Measurements from ENCODE around the gene OR52I1.

Gene OR52I1, protein sequence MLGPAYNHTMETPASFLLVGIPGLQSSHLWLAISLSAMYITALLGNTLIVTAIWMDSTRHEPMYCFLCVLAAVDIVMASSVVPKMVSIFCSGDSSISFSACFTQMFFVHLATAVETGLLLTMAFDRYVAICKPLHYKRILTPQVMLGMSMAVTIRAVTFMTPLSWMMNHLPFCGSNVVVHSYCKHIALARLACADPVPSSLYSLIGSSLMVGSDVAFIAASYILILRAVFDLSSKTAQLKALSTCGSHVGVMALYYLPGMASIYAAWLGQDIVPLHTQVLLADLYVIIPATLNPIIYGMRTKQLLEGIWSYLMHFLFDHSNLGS

DNA sequence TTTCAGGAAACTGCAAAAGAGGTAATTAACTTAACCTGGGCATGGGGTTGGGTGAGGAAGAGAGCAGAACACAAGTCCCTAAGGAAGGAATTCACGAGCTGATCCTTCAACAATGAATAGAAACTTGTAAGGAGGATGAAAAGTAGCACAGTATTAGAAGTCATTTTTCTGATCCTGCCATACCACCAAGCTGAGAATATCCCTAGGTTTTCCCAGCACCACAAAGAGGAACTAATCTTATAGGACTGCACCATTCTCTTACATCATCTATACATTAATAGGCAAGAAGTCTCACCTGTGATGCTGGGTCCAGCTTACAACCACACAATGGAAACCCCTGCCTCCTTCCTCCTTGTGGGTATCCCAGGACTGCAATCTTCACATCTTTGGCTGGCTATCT lies at the start of gene OR52I1:
Gene OR52I1 (plus strand): TSS at position 301 of the 400 bp plus-strand sequence. CDS start 0 bp downstream, at position 301.
- Histone ChIP-seq H3K4me1 (ENCODE audit: control insufficient read depth, insufficient read depth, low read length) (no peaks in the 10 kb centered on the region), H3K4me3 (ENCODE audit: low read depth, low read length) (no peak within 1 kb of the TSS), H3K27me3 (ENCODE audit: control insufficient read depth, insufficient read depth, low read length) (no peaks in the 10 kb centered on the region), H3K9ac (ENCODE audit: low read depth, low read length) (no peak within 1 kb of the TSS), H3K9me3 (ENCODE audit: control insufficient read depth, insufficient read depth, low read length) (no peaks in the 10 kb centered on the region), H3K36me3 (ENCODE audit: control insufficient read depth, insufficient read depth, low read length) (no peaks in the 10 kb centered on the region)

DNA sequence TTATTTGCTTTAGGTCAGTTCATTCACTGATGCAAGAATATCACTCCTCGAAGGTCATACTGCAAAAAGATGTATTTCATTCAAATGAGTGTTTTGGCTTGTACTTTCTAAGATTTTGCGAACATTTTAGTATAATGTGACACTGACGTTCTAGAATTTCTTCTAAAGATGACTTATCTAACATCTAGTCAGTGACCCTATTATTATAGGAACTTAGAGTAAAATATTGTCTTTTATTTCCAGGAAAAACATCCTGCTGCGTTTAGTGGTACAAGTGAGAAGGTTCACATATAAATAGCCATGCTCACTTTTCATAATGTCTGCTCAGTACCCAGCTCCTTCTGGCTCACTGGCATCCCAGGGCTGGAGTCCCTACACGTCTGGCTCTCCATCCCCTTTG lies 48.9 kb upstream of the OR52I1 start, which contains the start of gene OR52M1:
Gene OR52M1 (plus strand): TSS at position 301 of the 400 bp plus-strand sequence. CDS start 0 bp downstream, at position 301.
- H3K4me3 ChIP-seq (ENCODE audit: low read depth, low read length), result no peak within 1 kb of the TSS
- H3K4me1 ChIP-seq (ENCODE audit: control insufficient read depth, insufficient read depth, low read length), result no peaks in the 10 kb centered on the region
- H3K36me3 ChIP-seq (ENCODE audit: control insufficient read depth, insufficient read depth, low read length), result no peaks in the 10 kb centered on the region
- H3K27me3 ChIP-seq (ENCODE audit: control insufficient read depth, insufficient read depth, low read length), result peaks cover 8% of the 10 kb centered on the region
- H3K9ac ChIP-seq (ENCODE audit: low read depth, low read length), result no peak within 1 kb of the TSS
- no peaks in the 10 kb centered on the region for H3K9me3 ChIP-seq (ENCODE audit: control insufficient read depth, insufficient read depth, low read length)

DNA sequence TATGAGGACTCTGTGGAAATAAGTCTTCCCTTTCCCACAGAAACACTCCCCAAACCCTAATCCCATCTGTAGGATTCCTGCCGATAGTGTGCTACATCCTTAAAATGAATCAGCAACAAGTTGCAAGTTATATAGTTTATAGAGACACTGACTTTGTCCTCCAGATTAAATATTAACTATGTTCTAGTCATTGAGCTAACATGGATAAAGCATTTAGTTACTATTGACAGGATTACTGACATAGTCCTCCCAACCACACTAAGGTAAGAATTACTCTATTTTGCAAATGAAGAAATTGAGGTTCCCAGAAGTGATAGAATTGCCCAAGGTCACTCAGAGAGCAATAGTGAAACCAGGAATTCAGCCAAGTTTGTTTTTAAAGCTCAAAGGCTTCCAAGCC lies 47.0 kb upstream of the OR52I1 start:
- H3K9me3 ChIP-seq (ENCODE audit: control insufficient read depth, insufficient read depth, low read length), result no peaks in the 10 kb centered on the region
- H3K4me1 ChIP-seq (ENCODE audit: control insufficient read depth, insufficient read depth, low read length), result no peaks in the 10 kb centered on the region
- H3K36me3 ChIP-seq (ENCODE audit: control insufficient read depth, insufficient read depth, low read length), result no peaks in the 10 kb centered on the region
- peaks cover 7% of the 10 kb centered on the region for H3K27me3 ChIP-seq (ENCODE audit: control insufficient read depth, insufficient read depth, low read length)
- H3K4me3 ChIP-seq (ENCODE audit: low read depth, low read length), result no peak overlapping the region
- H3K9ac ChIP-seq (ENCODE audit: low read depth, low read length), result no peak overlapping the region

DNA sequence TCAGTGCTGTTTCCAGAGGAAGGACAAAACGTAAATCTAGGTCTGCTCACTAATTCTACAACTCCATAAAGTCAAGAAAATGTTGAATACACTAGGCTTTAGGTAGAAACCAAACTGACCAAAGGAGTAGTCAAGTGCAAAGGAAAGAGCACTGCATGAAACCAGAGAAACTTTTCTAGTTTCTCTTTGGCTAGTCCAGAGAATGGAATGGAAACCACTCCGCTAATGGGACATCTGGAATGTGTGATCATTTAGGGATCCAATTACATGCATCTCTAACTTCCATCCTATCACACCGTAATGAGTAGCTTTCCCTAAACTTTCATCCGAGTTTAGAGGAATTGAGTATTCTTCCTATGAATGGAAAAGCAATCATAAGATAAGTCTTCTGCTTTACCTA lies 46.4 kb upstream of the OR52I1 start:
- no peaks in the 10 kb centered on the region for H3K36me3 ChIP-seq (ENCODE audit: control insufficient read depth, insufficient read depth, low read length)
- no peaks in the 10 kb centered on the region for H3K4me1 ChIP-seq (ENCODE audit: control insufficient read depth, insufficient read depth, low read length)
- H3K27me3 ChIP-seq (ENCODE audit: control insufficient read depth, insufficient read depth, low read length), result peaks cover 2% of the 10 kb centered on the region
- H3K4me3 ChIP-seq (ENCODE audit: low read depth, low read length), result no peak overlapping the region
- H3K9me3 ChIP-seq (ENCODE audit: control insufficient read depth, insufficient read depth, low read length), result no peaks in the 10 kb centered on the region
- no peak overlapping the region for H3K9ac ChIP-seq (ENCODE audit: low read depth, low read length)

DNA sequence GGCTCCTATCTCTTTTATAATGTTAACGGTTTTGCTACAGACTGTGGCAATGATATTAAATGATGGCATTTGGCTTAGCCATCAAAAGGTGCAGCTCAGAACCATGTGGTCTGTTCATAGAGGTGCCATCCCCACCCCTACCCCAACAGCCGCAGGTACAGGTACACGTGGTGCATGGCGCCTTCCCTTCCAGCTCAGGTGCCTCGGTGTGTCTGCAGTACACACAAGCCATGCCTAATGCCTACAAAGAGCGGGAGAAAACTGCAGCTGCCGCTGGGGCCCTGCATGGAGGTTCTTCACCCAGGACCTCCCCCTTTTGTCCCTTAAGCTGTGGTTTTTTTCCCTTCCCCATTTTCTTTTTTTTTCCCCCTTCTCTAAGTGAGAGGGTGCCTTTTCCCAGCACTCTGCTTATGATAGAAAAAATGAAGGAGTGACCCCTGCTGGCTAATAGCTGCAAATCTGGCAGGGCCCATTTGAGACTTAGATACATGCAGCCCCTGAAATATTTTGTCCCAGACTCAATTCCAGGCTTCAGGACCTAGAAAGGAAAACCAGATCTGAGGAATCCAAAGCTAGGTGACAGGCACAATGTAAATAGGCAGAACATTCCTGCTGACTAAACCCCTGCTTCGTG lies 42.4 kb upstream of the OR52I1 start:
- H3K4me1 ChIP-seq (ENCODE audit: control insufficient read depth, insufficient read depth, low read length), result no peaks in the 10 kb centered on the region
- H3K36me3 ChIP-seq (ENCODE audit: control insufficient read depth, insufficient read depth, low read length), result no peaks in the 10 kb centered on the region
- no peak overlapping the region for H3K4me3 ChIP-seq (ENCODE audit: low read depth, low read length)
- no peak overlapping the region for H3K9ac ChIP-seq (ENCODE audit: low read depth, low read length)
- H3K27me3 ChIP-seq (ENCODE audit: control insufficient read depth, insufficient read depth, low read length), result peaks cover 2% of the 10 kb centered on the region
- H3K9me3 ChIP-seq (ENCODE audit: control insufficient read depth, insufficient read depth, low read length), result no peaks in the 10 kb centered on the region

DNA sequence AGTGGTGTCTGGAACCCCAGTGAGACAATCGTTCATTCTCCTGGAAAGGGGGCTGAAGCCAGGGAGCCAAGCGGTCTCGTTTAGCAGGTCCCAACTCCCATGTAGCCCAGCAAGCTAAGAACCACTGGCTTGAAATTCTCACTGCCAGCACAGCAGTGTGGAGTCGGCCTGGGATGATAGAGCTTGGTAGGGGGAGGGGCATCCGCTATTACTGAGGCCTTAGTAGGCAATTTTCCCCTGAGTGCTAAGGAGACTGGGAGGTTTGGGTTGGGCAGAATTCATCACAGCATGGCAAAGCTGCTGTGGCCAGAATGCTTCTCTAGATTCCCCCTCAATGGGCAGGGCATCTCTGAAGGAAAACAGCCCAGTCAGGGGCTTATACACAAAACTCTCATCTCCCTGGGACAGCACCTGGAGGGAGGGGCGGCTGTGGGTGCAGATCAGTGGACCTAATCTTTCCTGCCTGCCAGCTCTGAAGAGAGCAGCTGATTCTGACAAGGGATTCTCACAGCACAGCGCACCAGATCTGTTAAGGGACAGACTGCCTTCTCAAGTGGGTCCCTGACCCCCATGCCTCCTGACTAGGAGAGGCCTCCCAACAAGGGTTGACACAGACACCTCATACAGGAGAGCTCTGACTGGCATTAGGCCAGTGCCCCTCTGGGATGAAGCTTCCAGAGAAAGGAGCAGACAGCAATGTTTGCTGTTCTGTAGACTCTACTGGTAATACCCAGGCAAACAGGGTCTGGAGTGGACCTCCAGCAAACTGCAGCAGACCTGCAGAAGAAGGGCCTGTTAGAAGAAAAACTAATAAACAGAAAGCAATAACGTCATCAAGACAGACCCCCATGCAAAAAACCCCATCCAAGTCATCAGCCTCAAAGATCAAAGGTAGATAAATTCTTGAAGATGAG lies 34.1 kb upstream of the OR52I1 start:
- no peaks in the 10 kb centered on the region for H3K27me3 ChIP-seq (ENCODE audit: control insufficient read depth, insufficient read depth, low read length)
- no peaks in the 10 kb centered on the region for H3K36me3 ChIP-seq (ENCODE audit: control insufficient read depth, insufficient read depth, low read length)
- no peak overlapping the region for H3K4me3 ChIP-seq (ENCODE audit: low read depth, low read length)
- no peaks in the 10 kb centered on the region for H3K9me3 ChIP-seq (ENCODE audit: control insufficient read depth, insufficient read depth, low read length)
- no peaks in the 10 kb centered on the region for H3K4me1 ChIP-seq (ENCODE audit: control insufficient read depth, insufficient read depth, low read length)
- H3K9ac ChIP-seq (ENCODE audit: low read depth, low read length), result no peak overlapping the region

DNA sequence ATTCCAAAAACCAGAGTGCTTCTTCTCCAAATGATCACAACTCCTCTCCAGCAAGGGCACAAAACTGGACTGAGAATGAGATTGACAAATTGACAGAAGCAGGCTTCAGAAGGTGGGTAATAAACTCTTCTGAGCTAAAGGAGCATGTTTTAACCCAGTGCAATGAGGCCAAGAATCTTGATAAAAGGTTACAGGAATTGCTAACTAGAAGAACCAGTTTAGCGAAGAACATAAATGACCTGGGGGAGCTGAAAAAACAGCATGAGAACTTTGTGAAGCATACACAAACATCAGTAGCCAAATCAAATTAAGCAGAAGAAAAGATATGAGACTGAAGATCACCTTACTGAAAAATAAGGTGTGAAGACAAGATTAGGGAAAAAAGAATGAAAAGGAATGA lies 33.4 kb upstream of the OR52I1 start:
- H3K4me1 ChIP-seq (ENCODE audit: control insufficient read depth, insufficient read depth, low read length), result no peaks in the 10 kb centered on the region
- H3K9me3 ChIP-seq (ENCODE audit: control insufficient read depth, insufficient read depth, low read length), result no peaks in the 10 kb centered on the region
- no peak overlapping the region for H3K9ac ChIP-seq (ENCODE audit: low read depth, low read length)
- H3K27me3 ChIP-seq (ENCODE audit: control insufficient read depth, insufficient read depth, low read length), result no peaks in the 10 kb centered on the region
- no peaks in the 10 kb centered on the region for H3K36me3 ChIP-seq (ENCODE audit: control insufficient read depth, insufficient read depth, low read length)
- H3K4me3 ChIP-seq (ENCODE audit: low read depth, low read length), result no peak overlapping the region

DNA sequence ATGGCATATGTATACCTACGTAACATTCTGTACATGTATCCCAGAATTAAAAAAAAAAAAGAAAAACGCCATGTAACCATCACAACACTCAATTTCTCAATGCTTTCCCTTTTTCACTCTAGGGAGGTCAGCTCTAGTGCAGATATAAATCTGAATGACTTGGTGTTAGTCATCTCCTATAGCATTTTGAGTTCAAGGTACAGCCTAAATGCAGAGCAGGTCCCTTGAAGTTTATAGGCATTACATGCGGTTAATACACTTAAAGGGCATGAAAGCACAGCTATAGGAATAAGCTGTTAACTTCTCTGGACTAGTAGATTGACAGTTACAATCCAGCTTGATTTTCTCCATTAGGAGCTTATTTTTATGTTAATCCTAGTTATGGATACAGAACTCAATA lies 28.5 kb upstream of the OR52I1 start:
- H3K36me3 ChIP-seq (ENCODE audit: control insufficient read depth, insufficient read depth, low read length), result no peaks in the 10 kb centered on the region
- no peaks in the 10 kb centered on the region for H3K4me1 ChIP-seq (ENCODE audit: control insufficient read depth, insufficient read depth, low read length)
- no peaks in the 10 kb centered on the region for H3K27me3 ChIP-seq (ENCODE audit: control insufficient read depth, insufficient read depth, low read length)
- no peak overlapping the region for H3K4me3 ChIP-seq (ENCODE audit: low read depth, low read length)
- no peaks in the 10 kb centered on the region for H3K9me3 ChIP-seq (ENCODE audit: control insufficient read depth, insufficient read depth, low read length)
- no peak overlapping the region for H3K9ac ChIP-seq (ENCODE audit: low read depth, low read length)

DNA sequence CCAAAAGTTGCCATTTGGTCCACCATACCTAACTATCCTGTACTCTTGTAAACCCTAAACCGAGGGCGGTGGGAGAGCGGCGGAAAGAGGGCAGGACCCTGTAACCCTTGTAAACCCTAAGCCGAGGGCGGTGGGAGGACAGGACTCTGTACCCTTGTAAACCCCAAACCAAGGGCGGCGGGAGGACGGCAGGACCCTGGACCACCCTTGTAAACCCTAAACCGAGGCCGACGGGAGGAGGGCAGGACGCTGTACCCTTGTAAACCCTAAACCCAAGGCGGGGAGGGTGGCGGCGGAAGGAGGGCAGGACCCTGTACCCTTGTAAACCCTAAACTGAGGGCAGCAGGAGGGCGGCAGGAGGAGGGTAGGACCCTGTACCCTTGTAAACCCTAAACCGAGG lies 24.8 kb upstream of the OR52I1 start:
- Histone ChIP-seq H3K27me3 (ENCODE audit: control insufficient read depth, insufficient read depth, low read length) (no peaks in the 10 kb centered on the region), H3K9me3 (ENCODE audit: control insufficient read depth, insufficient read depth, low read length) (no peaks in the 10 kb centered on the region), H3K4me1 (ENCODE audit: control insufficient read depth, insufficient read depth, low read length) (peaks cover 3% of the 10 kb centered on the region), H3K9ac (ENCODE audit: low read depth, low read length) (no peak overlapping the region), H3K4me3 (ENCODE audit: low read depth, low read length) (no peak overlapping the region), H3K36me3 (ENCODE audit: control insufficient read depth, insufficient read depth, low read length) (no peaks in the 10 kb centered on the region)

DNA sequence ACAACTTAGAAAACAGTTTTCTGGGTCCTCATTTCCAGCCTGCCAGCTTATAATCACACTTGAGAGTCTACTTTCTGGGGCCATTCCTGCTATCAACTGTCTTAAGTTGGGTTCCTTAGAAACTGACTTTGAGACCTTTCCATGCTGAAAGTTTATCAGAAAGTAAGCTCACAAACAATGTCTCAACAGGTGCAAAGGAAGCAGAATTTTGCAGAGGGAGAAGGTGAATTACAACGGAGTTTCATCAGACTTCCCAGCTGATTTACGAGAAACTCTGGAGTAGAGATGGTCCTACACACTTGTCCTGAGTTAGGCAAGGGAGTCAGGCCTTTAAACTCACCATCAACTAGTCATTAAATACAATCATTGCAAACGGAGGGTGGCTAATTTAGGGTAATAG lies 17.0 kb upstream of the OR52I1 start:
- Histone ChIP-seq H3K36me3 (ENCODE audit: control insufficient read depth, insufficient read depth, low read length) (no peaks in the 10 kb centered on the region), H3K9ac (ENCODE audit: low read depth, low read length) (no peak overlapping the region), H3K27me3 (ENCODE audit: control insufficient read depth, insufficient read depth, low read length) (no peaks in the 10 kb centered on the region), H3K9me3 (ENCODE audit: control insufficient read depth, insufficient read depth, low read length) (no peaks in the 10 kb centered on the region), H3K4me3 (ENCODE audit: low read depth, low read length) (no peak overlapping the region), H3K4me1 (ENCODE audit: control insufficient read depth, insufficient read depth, low read length) (no peaks in the 10 kb centered on the region)

DNA sequence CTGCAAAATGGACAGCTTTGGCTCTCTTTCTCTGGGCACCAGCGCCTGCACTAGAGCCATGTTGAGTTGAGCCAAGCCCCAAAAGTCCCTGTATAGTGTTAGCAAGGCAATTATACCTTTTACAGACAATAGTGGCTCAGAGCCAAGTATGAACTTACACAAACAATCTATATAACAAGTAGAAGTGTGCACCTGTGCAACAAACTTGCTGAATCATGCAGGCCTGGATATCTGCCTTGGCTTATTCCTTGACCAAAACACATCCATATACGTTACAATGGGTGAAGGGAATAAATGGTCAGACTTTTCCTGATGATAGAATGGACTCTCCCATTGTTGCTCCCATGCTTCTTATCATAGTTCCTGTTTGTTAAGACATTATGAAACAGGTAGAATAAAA lies 16.1 kb upstream of the OR52I1 start:
- no peaks in the 10 kb centered on the region for H3K9me3 ChIP-seq (ENCODE audit: control insufficient read depth, insufficient read depth, low read length)
- H3K36me3 ChIP-seq (ENCODE audit: control insufficient read depth, insufficient read depth, low read length), result no peaks in the 10 kb centered on the region
- H3K9ac ChIP-seq (ENCODE audit: low read depth, low read length), result no peak overlapping the region
- no peaks in the 10 kb centered on the region for H3K4me1 ChIP-seq (ENCODE audit: control insufficient read depth, insufficient read depth, low read length)
- no peaks in the 10 kb centered on the region for H3K27me3 ChIP-seq (ENCODE audit: control insufficient read depth, insufficient read depth, low read length)
- H3K4me3 ChIP-seq (ENCODE audit: low read depth, low read length), result no peak overlapping the region

All from iPS-15b (cell line).